OCI-LY3 (cell line): ENCODE results near the gene VAT1L.

Source experiments
- EZH2phosphoT487 ChIP-seq: fragments of 200-600 bp; shearing (Covaris generic); IDR thresholded peaks from 2 replicates; pipeline ENCODE4 v1.6.1; 2018; ENCODE audit warnings: antibody characterized with exemption, mixed run types, low read depth
- TF ChIP-seq, protein P1 (sequence below): fragments of 200-600, 300-600 bp; sonication (generic); IDR thresholded peaks from 2 replicates; pipeline ENCODE4 v1.5.1; 2014; ENCODE audit warnings: antibody characterized with exemption, low read length, low read depth

DNA sequence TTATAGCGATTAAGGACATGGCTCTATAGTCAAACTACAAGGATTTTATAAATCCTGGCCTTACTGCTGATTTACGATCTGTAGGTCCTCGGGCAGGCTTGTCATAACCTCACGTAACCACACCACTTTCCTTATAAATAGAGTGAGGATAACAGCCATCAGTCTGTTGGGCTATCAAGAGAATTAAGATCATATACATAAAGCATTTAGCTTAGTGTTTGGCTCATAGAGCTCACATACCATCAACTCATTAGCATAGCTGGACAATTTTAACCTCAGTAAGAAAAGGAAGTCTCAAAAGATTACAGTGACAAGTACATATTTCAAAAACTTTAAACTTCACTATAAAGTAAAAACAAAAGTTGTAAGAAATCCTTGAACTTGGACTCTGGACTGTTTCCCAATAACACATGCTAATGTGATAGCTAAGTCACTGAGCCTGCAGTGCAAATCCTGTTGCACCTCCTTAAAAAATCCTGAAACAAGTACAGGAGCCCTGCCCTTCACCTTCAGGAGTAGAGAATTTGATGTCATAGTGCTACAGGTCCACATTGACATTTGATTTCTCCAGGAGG is 213.2 kb downstream of the VAT1L start:
- TF ChIP-seq, protein P1, sequence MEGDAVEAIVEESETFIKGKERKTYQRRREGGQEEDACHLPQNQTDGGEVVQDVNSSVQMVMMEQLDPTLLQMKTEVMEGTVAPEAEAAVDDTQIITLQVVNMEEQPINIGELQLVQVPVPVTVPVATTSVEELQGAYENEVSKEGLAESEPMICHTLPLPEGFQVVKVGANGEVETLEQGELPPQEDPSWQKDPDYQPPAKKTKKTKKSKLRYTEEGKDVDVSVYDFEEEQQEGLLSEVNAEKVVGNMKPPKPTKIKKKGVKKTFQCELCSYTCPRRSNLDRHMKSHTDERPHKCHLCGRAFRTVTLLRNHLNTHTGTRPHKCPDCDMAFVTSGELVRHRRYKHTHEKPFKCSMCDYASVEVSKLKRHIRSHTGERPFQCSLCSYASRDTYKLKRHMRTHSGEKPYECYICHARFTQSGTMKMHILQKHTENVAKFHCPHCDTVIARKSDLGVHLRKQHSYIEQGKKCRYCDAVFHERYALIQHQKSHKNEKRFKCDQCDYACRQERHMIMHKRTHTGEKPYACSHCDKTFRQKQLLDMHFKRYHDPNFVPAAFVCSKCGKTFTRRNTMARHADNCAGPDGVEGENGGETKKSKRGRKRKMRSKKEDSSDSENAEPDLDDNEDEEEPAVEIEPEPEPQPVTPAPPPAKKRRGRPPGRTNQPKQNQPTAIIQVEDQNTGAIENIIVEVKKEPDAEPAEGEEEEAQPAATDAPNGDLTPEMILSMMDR: no peak
- no peak for TF ChIP-seq EZH2phosphoT487
